RPMI8226 (cell line): ENCODE measurements around the gene WRAP53.

Experiments used
- DNase-seq: peaks from one replicate; pipeline ENCODE4 v3.0.0-alpha.2; 2015

WRAP53 gene

DNA sequence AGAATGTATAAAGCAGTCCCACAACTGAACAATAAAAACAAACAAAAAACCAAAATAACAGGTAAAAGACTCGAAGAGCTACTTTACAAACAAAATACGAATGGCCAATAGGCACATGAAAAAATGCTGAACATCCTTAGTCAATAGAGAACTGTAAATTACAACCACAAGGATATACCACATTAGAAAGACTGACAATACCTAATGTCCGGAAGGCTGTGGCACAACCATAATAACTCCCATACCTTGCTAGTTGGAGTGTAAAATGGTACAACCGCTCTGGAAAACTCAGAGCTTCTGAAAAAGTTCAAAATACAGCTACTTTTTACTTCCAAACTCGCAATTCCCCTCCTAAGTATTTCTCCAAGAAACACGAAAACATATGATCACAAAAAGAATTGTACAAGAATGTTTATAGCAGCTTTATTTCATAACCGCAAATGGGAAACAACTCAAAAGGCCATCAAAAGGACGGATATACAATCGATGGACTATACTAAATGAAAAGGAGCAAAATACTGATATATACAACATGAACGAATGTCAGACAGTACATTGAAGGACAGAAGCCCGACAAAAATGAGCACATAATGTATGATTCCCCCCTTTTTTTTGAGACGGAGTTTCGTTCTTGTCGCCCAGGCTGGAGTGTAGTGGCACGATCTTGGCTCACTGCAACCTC lies 3.3 kb upstream of the WRAP53 start:
- no peak for DNase-seq

DNA sequence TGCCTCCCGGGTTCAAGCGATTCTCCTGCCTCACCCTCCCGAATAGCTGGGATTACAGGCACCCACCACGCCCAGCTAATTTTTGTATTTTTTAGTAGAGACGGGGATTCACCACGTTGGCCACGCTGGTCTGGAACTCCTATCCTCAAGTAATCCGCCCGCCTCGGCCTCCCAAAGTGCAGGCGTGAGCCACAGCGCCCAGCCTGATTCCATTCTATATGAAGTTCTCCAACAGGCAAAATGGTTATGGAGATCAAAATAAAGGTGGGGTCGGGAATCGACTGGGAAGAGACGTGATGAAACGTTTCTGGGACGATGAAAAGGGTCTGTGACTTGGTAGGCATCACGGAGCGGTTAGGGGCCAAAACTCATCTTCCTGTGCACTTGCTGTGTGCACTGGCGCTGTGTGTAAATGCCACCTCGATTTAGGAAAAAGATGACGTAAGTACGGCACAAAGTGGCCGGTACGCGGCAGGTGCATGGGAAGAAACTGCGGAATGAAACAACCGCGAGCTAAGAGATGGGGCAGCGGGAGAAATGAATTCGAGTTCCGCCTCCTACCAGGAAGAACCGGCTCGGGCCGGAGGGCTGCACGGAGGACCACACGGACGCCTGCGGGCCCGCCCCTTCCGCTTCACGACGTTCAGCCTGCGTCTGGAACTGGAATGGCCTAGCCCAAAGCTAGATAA lies 2.6 kb upstream of the WRAP53 start:
- peak; percentile 89 for DNase-seq

- DNase-seq, result peak; percentile 78
Measured at GRCh38 chr17:7686222-7687071, 1.8 kb upstream of the WRAP53 start.

- DNase-seq, result peak; percentile 92
Measured at GRCh38 chr17:7687072-7687907, 987 bp upstream of the WRAP53 start, which contains the start of gene TP53. Gene TP53, minus strand, starts transcription at chr17:7687490. Its CDS starts 10,896 bp downstream, at chr17:7676594.

DNA sequence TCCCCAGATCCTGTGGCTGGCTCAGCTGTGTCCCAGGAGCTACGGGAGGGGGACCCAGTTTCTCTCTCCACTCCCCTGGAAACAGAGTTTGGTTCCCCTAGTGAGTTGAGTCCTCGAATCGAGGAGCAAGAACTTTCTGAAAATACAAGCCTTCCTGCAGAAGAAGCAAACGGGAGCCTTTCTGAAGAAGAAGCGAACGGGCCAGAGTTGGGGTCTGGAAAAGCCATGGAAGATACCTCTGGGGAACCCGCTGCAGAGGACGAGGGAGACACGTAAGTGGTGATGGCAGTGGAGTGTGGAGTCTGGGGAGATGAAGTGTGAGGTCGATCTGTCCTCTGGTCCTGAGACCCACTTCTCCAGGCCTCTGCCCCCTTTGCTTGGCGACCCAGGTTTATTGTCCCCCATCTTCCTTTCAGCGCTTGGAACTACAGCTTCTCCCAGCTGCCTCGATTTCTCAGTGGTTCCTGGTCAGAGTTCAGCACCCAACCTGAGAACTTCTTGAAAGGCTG lies 585 bp downstream of the WRAP53 start:
- DNase-seq, result no peak

GRCh38 chr17:7695586-7695985 lies 7.3 kb downstream of the WRAP53 start:
- DNase-seq, result no peak

- DNase-seq, result no peak
Measured at GRCh38 chr17:7697828-7698588, 9.7 kb downstream of the WRAP53 start.

GRCh38 chr17:7700510-7700909 lies 12.2 kb downstream of the WRAP53 start:
- DNase-seq, result no peak

DNA sequence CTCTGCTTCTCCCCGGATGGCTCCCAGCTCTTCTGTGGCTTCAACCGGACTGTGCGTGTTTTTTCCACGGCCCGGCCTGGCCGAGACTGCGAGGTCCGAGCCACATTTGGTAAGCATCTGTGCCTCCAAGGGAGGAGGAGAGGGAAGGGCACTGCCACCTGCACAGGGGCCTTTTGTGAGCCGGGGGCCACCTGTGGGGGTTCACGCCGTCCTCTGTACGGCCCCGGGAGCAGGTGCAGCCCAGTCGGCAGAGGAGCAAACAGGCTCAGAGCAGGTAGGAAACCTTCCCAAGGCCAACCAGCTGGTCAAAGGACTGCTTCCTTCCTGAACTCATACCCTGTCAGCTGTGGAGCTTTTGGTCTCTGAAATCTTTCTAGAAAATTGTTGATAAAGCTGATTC lies 13.4 kb downstream of the WRAP53 start:
- DNase-seq, result no peak

DNA sequence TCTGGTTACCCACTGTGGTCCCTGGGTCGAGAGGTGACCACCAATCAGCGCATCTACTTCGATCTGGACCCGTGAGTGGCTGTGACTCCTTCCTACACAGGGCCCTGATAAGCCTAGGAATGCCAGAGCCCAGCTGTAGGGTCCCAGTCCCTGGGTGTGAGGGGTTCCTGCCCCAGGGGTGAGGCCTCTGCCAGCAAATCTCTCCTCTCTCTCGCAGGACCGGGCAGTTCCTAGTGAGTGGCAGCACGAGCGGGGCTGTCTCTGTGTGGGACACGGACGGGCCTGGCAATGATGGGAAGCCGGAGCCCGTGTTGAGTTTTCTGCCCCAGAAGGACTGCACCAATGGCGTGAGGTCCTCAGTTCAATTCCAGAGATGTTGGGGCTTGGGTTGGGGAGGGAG lies 14.5 kb downstream of the WRAP53 start:
- no peak for DNase-seq

- DNase-seq, result no peak
Measured at GRCh38 chr17:7703584-7704479, 15.6 kb downstream of the WRAP53 start.

DNA sequence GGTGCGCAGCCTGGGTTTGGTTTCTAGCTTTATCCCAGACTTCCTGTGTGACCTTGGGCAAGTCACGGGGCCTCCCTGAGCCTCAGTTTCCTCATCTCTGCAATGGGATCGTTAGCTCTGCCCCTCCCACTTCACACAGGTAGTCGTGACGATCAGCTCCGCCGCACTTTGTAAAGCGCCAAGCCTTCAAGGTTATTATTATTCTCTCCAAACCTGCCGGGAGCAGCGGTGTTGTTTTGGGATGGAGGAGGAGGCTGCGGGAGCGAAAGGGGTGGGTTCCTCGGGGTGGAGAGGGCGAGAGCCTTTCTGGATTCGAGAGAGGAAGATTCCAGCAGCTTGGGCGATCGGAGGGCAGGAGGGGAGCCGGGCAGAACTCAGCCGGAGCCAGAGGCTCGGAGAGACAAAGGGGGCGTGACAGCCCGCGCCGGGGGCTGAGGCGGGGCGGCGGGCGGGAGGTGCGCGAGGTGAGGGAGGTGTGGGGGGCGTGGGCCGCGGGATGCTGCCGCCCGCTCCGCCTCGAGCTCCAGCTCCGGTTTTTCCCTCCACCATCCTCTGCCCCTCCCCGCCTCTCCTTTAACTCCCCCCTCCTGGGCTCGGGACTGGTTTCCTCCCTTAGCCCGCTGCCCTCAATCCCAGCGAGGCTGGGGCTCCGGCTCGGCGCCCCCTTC lies 16.5 kb downstream of the WRAP53 start, which contains the start of gene EFNB3:
TSS of gene EFNB3 (plus strand) at position 602 of the 668 bp plus-strand sequence. CDS start 397 bp downstream, outside the sequence.
- DNase-seq, result no peak

- no peak for DNase-seq
Measured at GRCh38 chr17:7705269-7706255, 17.3 kb downstream of the WRAP53 start.

GRCh38 chr17:7706631-7707354 lies 18.5 kb downstream of the WRAP53 start:
- no peak for DNase-seq

DNA sequence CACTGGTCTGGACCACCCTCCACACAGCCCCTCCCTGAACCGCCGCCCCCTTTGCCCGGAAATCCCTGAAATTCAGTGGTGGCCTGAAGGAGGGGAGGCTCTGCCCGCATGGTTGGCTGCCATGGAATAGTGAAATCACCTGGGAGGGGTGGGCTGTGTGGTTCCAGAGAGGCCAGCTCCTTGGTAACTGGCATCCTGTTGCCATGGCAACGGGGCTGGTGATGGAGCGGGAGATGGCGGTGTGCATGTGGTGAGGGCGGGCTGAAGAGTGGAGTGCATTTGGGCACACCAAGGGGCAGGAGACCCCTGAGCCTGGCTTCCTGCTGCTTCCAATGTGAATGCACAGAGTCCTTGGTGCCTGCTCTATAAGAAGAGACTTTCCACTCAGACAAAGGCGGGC lies 19.2 kb downstream of the WRAP53 start:
- no peak for DNase-seq

- no peak for DNase-seq
Measured at GRCh38 chr17:7707858-7708750, 19.8 kb downstream of the WRAP53 start.

GRCh38 chr17:7709031-7709430 lies 20.8 kb downstream of the WRAP53 start:
- no peak for DNase-seq
